Cerebellar nuclear complex (tissue), 1 donor: ENCODE results near the gene IKBKE.

Source experiments
- DNase-seq, 2 experiments: peaks; one replicate each; lab custom pipeline; 2025; lab: John Stamatoyannopoulos, UW

The IKBKE gene

GRCh38 chr1:206455289-206455665, 15.0 kb upstream of the IKBKE start:
- no peak for DNase-seq

DNA sequence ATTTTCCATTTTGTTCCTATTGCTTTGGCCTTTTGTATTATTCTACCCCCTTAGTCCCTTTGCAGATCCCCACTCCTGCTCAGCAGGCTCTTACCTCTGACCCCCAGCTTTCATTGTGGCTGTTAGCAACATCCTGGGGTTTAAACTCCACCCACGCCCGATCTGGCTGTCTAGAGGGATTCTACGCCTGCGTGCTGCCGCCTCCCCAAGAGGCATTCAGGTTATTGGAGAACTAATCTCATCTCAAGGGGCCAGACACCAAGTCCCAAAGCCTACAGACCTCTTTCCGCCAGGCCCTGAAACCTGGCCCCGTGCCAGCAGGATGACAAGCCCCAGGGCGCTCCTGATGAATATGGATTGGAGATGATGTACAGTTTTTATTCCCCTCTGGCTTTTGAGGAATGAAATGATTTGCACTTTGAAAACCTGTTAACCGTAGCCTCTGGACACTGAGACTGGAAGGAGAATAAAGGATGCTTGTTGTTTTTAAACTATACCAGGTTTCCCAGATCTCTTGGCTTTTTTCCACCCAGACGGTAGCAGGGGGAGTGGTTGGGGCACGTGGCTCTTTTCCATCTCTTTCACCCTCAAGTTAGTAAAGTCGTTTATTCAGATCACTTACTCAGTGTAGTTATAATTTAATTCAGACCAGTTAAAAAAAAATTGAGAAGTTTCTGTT, 14.5 kb upstream of the IKBKE start:
- no peak for DNase-seq

GRCh38 chr1:206456577-206457370, 13.5 kb upstream of the IKBKE start:
- DNase-seq = no peak

DNA sequence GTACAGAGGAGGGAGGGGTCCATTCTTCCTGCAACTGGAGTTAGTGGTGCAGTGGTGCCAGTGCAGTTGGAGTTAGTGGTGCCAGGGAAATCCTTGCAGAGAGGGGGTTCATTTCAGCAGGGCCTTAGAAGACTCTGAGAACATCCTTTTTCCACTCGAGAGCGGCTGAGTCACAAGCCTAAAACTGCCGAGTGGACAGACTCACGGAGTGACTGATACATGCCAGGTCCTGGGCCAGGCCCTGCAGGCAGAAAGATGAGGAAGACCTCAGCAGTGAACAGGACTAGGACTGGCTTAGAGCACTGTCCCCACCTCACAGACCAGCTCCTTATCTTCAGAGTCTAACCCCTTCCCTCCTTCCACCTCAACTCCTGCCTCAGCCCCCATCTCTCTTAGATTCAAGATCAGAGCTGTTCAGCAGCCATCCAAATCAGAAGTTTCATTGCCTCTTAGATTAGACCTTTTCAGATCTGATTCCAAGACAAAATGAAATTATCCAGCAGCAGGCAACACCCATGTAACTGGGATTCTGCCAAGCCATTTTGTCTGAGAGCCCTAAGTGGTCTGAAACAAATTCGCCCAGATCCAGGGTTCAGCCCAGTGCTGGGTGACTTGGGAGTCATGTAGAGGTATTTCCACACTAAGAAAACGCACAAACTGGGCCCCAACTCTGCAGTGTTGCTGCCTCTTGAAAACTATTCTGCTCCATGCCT, 12.7 kb upstream of the IKBKE start:
- no peak for DNase-seq

- DNase-seq = no peak
Observed at GRCh38 chr1:206459703-206460102, 10.6 kb upstream of the IKBKE start.

DNA sequence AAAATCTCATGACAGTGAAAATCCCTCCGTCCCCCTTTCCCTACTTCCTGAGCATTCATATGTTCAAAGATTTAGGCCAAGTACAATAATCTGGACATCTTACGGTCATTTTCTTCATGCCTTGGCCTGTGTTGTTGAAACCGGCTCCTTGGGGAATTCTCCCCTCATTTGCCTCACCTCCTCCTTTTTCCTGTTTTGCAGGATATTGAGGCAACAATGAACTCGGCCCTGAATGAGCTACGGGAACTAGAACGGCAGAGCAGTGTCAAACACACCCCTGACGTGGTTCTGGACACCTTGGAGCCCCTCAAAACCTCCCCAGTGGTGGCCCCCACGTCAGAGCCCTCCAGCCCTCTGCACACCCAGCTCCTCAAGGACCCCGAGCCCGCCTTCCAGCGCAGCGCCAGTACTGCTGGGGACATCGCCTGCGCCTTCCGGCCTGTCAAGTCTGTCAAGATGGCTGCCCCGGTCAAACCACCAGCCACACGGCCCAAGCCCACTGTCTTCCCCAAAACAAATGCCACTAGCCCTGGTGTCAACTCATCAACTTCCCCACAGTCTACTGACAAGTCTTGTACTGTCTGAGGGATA, 9.3 kb upstream of the IKBKE start:
- no peak for DNase-seq

GRCh38 chr1:206461602-206462455, 8.4 kb upstream of the IKBKE start:
- peak in 1 of 2 experiments; percentile 53 for DNase-seq

- no peak for DNase-seq
Observed at GRCh38 chr1:206463137-206463536, 7.1 kb upstream of the IKBKE start.

- DNase-seq = no peak
Observed at GRCh38 chr1:206463911-206464310, 6.4 kb upstream of the IKBKE start.

DNA sequence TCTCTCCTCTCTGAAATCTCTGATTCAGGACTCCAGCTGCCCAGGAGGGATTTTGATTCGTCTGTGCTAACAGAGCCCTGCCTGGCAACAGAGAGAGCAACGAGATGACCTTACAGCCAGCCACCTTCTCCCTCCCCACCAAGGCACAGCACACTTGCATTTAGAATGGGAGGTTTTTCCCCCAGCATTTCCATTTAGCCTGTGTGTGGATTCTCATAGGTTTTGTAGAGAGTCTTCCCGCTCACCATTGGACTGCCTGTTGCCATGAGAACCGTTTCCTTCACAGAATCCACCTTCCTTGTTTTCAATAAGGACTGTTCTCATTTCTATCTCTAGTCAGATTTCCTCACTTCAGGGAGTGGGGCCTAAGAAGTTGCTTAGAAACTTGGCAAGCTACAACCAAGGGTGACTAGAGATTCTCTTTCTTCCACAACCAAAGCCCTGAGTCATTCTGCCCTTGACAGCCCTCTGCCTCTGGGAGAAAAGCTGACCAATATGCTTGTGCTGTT, 5.8 kb upstream of the IKBKE start:
- no peak for DNase-seq

DNA sequence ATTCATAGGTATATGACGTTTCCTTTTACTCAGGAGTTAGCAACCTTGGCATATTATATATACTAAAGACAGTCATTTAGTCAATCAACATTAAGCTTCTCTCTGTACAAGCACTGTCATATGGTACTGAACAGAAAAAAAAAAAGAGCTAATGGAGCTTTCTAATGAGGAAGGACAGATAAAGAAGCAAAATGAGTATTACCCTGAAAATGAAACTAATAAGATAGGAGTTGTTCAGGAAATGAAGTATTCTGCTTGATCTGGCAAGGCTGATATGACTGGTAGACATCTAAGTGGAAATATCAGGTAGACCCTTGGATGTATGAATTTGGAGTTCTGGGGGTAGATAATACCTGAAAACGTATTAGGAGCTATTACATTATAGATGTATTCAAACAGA, 4.3 kb upstream of the IKBKE start:
- no peak for DNase-seq

GRCh38 chr1:206466840-206467649, 3.2 kb upstream of the IKBKE start:
- DNase-seq = no peak

DNA sequence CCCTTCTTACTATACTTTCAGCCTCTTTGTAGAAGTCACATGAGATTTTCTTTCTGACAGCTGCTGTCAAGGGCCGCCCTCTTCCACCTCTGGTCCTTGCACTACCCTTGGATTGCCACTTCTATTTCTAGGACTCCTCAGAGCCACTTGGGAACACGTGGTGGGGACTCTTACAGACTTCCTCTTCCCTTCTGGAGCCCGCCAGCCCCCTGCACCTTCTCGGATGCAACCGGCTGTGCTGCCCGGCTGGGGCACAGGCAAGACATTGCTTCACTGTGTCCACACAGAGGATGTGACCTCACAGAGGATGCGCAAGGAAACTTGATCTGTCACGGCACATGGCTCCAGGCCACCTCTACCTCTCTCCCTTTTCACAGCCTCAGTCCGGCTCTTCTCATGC, 2.4 kb upstream of the IKBKE start:
- DNase-seq = no peak

DNA sequence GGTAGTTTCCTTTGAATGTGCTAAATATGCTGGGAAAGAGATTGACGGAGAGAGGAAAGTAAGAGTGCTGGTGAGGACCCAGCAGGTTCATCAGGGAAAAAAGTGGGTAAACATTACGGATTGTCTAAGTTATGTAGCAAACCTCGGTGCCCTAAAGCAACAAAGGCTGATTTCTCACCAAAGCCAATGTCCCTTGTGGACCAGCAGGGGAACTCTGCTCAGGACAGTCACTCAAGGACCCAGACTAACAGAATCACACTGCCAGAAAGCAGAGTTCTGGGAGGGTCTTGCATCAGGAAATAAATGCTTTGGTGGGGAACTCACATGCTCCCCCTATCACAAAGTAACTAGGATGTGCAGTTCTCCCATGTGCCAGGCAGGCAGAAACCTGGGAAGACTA, 1.7 kb upstream of the IKBKE start:
- no peak for DNase-seq

- no peak for DNase-seq
Observed at GRCh38 chr1:206469411-206469932, 804 bp upstream of the IKBKE start.

DNA sequence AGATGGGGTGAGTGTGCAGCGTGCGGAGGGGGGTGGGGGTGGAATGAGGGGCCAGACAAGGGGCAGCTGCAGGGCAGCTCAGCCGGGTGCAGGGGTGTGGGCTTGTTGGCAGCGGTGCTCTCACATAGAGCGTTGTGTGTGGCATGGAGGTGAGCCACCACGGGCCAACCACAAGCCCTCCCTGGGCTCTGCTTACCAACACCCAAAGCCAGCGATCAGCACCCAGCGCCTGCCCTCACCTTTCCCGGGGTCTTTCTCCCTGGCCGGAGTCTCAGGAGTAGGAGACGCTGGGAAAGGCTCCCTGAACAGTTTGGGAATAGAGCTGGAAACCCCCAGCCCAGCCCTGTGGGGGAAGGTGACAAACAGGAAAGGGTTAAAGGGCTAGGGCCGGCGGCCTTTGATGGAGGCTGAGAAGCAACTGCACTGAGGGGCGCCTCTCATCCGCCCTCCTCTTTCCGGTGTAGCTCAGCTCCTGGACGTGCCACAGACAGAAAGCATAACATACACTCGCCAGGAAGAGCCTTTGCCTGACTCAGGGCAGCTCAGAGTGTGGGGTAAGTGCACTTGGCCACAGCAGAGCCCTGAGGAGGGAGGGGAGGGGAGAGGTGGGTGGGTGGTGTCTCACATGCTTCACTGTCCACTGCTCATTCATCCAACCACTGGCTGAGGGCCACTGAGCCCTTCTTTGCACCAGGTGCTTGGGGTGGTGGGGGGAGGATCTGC, 577 bp downstream of the IKBKE start:
- DNase-seq = no peak

GRCh38 chr1:206471415-206471801, 1.1 kb downstream of the IKBKE start:
- DNase-seq = no peak

GRCh38 chr1:206472024-206472423, 1.7 kb downstream of the IKBKE start:
- DNase-seq = no peak

GRCh38 chr1:206472454-206472853, 2.2 kb downstream of the IKBKE start:
- no peak for DNase-seq

- no peak for DNase-seq
Observed at GRCh38 chr1:206472886-206473285, 2.6 kb downstream of the IKBKE start.
